Astrocyte of the spinal cord (primary cell): ENCODE data around the gene GAS6.

Experiments
- DNase-seq: peaks from one replicate; pipeline ENCODE4 v3.0.0; 2011; ENCODE audit warnings: low read depth, low spot score
- H3K4me3 ChIP-seq: 2 replicates; pipeline ENCODE4 v1.5.1; 2011; ENCODE audit warnings: low read depth, mild to moderate bottlenecking, low read length, moderate library complexity
- in situ Hi-C: cut with HindIII; loops from 2 replicates; pipeline ENCODE4 v1.10.0; 2017; ENCODE audit warnings: low sequenced_read_pairs
- TF ChIP-seq, protein P1 (sequence below): IDR thresholded peaks from 2 replicates; pipeline ENCODE4 v1.5.1; 2012; ENCODE audit warnings: low read depth, mild to moderate bottlenecking, low read length, inconsistent platforms

The GAS6 gene

DNA sequence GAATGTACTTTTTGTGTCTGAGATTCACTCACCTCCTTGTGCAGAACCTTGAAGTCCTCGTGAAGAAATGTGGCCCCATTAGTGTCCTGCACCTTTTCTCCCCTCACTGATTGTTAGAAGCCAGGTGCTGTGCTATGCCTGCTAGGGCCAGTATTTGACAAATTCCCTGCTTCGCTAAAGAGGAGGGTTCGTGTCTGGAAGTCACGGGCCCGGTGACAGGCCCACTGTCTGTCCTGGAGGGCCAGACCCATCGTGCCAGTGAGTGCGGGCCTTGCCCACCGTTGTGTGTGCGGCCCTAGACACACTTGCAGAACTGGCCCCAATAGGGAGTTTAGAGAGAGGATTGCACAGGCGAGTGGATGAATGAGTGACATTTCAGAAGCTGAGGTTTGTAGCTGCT is 36.8 kb upstream of the GAS6 start:
- in situ Hi-C loops = no loop called here
- no peak overlapping the region for H3K4me3 ChIP-seq
- TF ChIP-seq, protein P1, sequence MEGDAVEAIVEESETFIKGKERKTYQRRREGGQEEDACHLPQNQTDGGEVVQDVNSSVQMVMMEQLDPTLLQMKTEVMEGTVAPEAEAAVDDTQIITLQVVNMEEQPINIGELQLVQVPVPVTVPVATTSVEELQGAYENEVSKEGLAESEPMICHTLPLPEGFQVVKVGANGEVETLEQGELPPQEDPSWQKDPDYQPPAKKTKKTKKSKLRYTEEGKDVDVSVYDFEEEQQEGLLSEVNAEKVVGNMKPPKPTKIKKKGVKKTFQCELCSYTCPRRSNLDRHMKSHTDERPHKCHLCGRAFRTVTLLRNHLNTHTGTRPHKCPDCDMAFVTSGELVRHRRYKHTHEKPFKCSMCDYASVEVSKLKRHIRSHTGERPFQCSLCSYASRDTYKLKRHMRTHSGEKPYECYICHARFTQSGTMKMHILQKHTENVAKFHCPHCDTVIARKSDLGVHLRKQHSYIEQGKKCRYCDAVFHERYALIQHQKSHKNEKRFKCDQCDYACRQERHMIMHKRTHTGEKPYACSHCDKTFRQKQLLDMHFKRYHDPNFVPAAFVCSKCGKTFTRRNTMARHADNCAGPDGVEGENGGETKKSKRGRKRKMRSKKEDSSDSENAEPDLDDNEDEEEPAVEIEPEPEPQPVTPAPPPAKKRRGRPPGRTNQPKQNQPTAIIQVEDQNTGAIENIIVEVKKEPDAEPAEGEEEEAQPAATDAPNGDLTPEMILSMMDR = no peak
- DNase-seq = no peak

DNA sequence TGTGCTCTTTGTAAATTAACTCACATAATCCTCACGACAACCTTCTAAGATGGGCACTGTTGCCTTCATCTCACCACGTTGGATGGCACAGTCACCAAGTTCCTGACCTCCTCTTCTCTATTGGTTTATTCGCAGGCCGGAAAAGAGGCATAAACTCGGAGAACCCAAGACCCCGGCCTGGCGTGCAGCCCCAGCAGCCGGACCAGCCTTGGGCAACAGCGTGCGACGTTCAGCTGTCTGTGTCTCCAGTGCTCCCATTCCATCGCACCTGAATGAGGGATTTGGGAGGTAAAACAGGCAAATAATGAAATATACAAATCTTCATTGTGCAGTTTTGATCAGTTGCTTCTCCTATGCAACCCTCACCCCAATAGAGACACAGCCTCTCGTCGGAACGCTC is 34.5 kb upstream of the GAS6 start:
- in situ Hi-C loops = no loop called here
- DNase-seq = no peak
- no peak overlapping the region for H3K4me3 ChIP-seq
- TF ChIP-seq, protein P1 = no peak

DNA sequence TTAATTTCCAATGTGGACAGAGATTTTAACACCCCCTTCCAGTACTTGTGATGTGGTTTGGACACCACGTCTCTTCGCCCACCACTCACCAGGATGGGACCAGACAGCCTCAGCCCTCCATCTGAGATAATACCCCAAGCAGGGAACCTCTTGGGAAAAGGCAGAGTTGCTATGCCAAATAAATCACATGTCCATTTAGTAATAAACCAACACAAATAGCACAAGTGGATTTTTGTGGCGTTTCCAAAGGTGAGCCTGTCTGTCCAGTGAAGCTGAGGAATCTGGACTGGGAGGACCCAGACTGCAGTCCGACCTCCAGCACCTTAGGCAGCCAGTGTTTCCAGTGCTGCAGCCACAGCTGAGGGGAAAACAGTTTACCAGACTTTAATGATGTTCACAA is 34.1 kb upstream of the GAS6 start:
- in situ Hi-C loops = no loop called here
- no peak overlapping the region for H3K4me3 ChIP-seq
- TF ChIP-seq, protein P1 = no peak
- DNase-seq = no peak

DNA sequence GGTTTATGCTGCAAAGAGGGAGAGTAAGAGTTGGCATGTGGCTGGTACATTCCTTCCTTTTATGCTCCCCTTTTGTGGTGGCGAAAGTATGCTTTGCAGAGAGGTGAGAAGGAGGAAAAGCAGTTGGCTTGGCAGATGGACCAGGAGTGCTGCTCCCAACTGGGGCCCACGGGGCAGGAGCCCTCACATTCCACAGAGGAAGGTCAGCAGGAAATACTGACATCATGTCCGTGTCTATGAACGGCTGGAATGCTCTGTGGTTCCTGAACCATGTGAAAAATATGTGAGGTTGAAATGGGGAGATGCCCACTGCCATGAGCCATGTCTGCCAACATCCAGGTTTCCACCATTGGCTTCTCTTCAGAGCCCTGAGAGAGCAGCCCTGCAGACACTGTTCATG is 33.3 kb upstream of the GAS6 start:
- in situ Hi-C loops = no loop called here
- DNase-seq = peak; percentile 93
- H3K4me3 ChIP-seq = no peak overlapping the region
- TF ChIP-seq, protein P1 = no peak

DNA sequence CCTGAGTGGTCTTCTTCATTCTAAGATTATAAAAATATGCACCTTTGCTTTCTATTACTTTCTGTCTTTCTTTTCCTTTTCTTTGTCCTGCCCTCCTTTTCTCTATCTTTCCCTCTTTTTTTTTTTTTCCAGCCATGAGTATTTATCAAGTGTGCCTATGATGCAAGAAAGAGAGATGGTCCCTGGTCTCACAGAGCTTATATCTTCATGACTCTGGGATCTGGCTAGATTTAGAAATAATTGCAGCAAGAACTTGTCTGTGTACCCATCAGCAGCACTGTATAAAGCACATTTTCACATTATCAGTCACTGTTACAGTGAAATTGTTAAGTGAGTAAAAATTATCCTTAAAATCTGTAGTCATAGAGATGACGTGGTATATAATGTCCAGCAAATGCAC is 31.6 kb upstream of the GAS6 start:
- no peak for DNase-seq

DNA sequence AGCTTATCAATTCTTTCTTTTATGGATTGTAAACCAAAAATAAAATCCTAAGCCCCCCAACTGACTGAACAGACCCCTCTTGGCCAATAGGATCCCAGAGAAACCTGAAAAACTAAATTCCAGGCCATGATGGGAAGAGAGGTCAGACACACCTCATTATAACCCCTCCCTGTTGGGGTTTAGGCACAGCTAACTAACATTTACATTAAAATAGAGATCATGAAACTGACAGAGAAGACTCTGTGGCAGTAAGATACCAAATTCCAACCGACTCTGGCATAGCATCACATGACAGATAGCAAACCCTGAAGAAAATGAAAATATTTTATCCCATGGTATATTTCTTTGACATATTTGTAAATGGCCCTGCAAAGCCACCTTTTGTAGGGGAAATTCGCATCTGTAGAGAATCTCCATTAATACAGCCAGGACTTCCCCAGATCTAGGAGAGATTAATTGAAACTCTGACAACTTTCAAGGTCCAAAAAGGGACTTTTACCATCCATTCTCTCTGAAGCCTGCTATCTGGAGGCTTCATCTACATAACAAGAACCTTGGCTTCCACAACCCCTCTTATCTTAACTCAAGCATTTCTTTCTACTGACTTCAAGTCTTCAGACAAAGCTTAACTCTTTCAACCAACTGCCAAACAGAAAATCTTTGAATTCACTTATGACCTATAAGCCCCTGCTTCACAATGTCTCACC is 27.1 kb upstream of the GAS6 start:
- H3K4me3 ChIP-seq = no peak overlapping the region
- in situ Hi-C loops = no loop called here
- DNase-seq = no peak
- TF ChIP-seq, protein P1 = no peak

More for the DNA sequence above, 31.6 kb upstream of the GAS6 start:
- H3K4me3 ChIP-seq = no peak overlapping the region
- in situ Hi-C loops = no loop called here
- TF ChIP-seq, protein P1 = no peak
